Suprapubic skin (tissue), 3 donors: ENCODE data around the gene CIPC.

Experiments
- CTCF ChIP-seq, 2 donors: fragments of 200-600 bp in 1 of 2; fragments of 450-650 bp in 1 of 2; sonication (generic) in 1 of 2; IDR thresholded peaks; one replicate each; pipeline ENCODE4 v1.5.1; 2016 to 2019; ENCODE audit warnings: antibody characterized with exemption in 2 of 2, mild to moderate bottlenecking in 1 of 2, moderate library complexity in 1 of 2
- POLR2AphosphoS5 ChIP-seq, 3 donors: sonication (generic); formaldehyde crosslinking; IDR thresholded peaks; one replicate each; pipeline ENCODE4 v1.6.1; 2017; ENCODE audit warnings: antibody characterized with exemption in 3 of 3

DNA sequence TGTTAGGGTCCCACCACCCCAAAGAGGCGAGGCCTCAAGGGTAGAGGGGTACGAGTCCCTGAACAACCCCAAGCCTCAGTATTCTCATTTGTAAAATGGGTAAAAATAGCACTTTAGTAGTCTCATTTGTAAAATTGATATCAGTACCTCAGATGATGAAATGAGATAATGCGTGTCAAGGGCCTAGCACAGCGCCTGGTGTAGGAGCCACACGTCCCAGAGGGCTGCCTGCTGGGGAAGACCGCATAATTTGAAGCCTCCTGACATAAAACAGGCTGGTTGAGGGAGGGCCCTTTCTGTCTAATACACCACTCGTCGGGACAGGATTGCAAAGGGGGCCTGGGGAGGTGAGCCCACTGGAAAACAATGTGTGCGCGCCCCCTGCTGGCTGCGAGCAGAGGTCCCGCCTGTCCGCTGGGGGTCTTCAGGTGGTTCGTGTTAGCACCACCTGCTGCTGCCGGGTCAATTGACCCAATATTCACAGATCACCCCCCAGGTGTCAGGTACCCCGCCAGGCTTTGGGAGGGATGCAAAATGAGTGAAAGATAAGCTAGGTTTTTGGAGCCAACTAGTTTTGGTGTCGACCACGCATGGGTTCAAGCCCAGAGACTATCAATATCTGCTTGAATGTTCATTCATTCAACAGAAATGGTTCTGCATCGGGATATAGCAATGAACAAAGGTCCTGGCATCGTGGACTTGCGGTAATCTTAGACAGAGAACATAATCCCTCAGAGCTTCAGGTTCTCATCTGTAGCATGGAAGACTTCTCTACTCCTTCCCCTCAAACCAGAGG, 44.8 kb upstream of the CIPC start:
- no peak for TF ChIP-seq POLR2AphosphoS5 (IDR thresholded peaks at IDR 0.05)
- TF ChIP-seq CTCF (IDR thresholded peaks at IDR 0.05): peak; percentile 76 to 77
